ENCODE data around the gene TMTC1.

DNA sequence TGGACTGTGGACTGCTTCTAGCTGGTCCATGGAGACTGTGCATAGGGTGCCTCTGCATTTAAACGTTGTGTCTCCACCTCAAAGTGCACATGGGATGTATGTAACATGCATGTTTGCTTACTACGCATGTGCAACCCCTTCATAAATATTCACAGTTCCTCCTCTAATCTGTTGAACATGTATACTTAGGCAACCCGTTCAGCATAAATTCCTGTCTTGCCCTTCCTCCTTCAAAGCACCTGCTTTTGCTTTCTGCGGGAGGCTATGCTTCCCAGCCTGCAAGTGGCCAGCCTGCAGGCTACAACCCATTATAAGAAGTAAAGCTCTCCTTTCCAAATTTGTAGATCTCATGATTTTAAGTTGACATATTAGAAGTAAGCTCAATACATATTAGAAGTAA lies 253.3 kb downstream of the TMTC1 start:
- TF ChIP-seq GATA2 (IDR thresholded peaks at IDR 0.05; ENCODE audit: low read depth, low read length) (no peak), GATA3 (IDR thresholded peaks at IDR 0.05; ENCODE audit: low read depth, low read length) (no peak)

Measured in SH-SY5Y (cell line).